Large intestine (tissue), 3 donors: ENCODE measurements around the gene C1QL2. TPM values are rescaled to one million over a fixed set of nuclear protein-coding genes. Genes with fewer than 3 reads are reported as not detected.

ENCODE experiments used
- DNase-seq, 2 donors: peaks; one replicate each; pipeline versions ENCODE4 v3.0.0 to v3.0.0-alpha.2; 2013
- H3K27ac ChIP-seq: one replicate; pipeline ENCODE4 v1.5.1; 2013; ENCODE audit warnings: low read length
- H3K27me3 ChIP-seq: 2 replicates; pipeline ENCODE4 v1.6.1; 2013; ENCODE audit warnings: low read length; ENCODE audit not compliant: control insufficient read depth, insufficient read depth
- H3K36me3 ChIP-seq: 2 replicates; pipeline ENCODE4 v1.6.1; 2013; ENCODE audit warnings: low read length; ENCODE audit not compliant: control insufficient read depth, insufficient read depth
- H3K4me1 ChIP-seq: one replicate; pipeline ENCODE4 v1.6.1; 2013; ENCODE audit warnings: low read length; ENCODE audit not compliant: control insufficient read depth, insufficient read depth
- H3K4me3 ChIP-seq: one replicate; pipeline ENCODE4 v1.5.1; 2013; ENCODE audit warnings: low read length
- H3K9me3 ChIP-seq: one replicate; pipeline ENCODE4 v1.6.1; 2013; ENCODE audit warnings: mild to moderate bottlenecking, low read depth, low read length, moderate library complexity; ENCODE audit not compliant: control insufficient read depth
- whole genome bisulfite sequencing: methylation state at CpG from one replicate; pipeline ENCODE4 v1.1.5; 2013; ENCODE audit warnings: low lambda C conversion rate; ENCODE audit not compliant: insufficient coverage; 5-methylcytosine and 5-hydroxymethylcytosine counted together
- polyA plus RNA-seq: library from polyadenylated mRNA; unstranded; fragments of 120-200 nt; gene quantifications from one replicate; pipeline ENCODE4 v1.2.1, GENCODE V29; 2013

C1QL2 gene
- polyA plus RNA-seq, 1 donor, result 0.18 TPM

DNA sequence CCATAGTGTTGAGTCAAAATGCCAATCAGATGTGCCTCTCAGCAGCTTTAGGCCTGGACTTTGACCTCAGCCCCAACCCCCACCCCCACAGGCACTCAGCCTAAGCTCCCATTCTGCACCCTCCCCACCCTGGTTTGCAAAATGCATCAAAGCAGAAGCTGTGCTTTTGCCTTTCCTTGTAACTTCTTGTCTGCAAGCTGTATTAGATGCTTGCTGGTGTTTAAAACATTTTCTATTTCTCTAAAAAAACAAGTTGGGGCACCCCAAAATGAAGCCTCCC lies 38.5 kb upstream of the C1QL2 start:
- Histone ChIP-seq H3K4me3 (no peak overlapping the region), H3K9me3 (no peaks in the 10 kb centered on the region), H3K36me3 (no peaks in the 10 kb centered on the region), H3K27ac (no peak overlapping the region), H3K4me1 (no peaks in the 10 kb centered on the region), H3K27me3 (peaks cover 20% of the 10 kb centered on the region)
- no peak for DNase-seq

GRCh38 chr2:119196301-119197125 lies 38.0 kb upstream of the C1QL2 start:
- no peak overlapping the region for H3K4me3 ChIP-seq
- no peaks in the 10 kb centered on the region for H3K4me1 ChIP-seq
- no peak overlapping the region for H3K27ac ChIP-seq
- peaks cover 20% of the 10 kb centered on the region for H3K27me3 ChIP-seq
- 60% methylated on average over 1 of the region's 7 CpGs for WGBS
- no peaks in the 10 kb centered on the region for H3K9me3 ChIP-seq
- H3K36me3 ChIP-seq, result no peaks in the 10 kb centered on the region
- DNase-seq, result no peak

- Histone ChIP-seq H3K27ac (no peak overlapping the region), H3K4me1 (no peaks in the 10 kb centered on the region), H3K9me3 (no peaks in the 10 kb centered on the region), H3K4me3 (no peak overlapping the region), H3K27me3 (peaks cover 20% of the 10 kb centered on the region), H3K36me3 (no peaks in the 10 kb centered on the region)
- WGBS, result no CpG with 5 or more reads among the region's 2 CpGs
- DNase-seq, result no peak
Measured at GRCh38 chr2:119195887-119196286, 37.3 kb upstream of the C1QL2 start.

GRCh38 chr2:119195001-119195400 lies 36.5 kb upstream of the C1QL2 start:
- H3K4me1 ChIP-seq, result no peaks in the 10 kb centered on the region
- peaks cover 20% of the 10 kb centered on the region for H3K27me3 ChIP-seq
- H3K4me3 ChIP-seq, result no peak overlapping the region
- H3K27ac ChIP-seq, result no peak overlapping the region
- DNase-seq, result no peak
- H3K36me3 ChIP-seq, result no peaks in the 10 kb centered on the region
- no CpG with 5 or more reads among the region's 5 CpGs for WGBS
- no peaks in the 10 kb centered on the region for H3K9me3 ChIP-seq

GRCh38 chr2:119192893-119193292 lies 34.3 kb upstream of the C1QL2 start:
- Histone ChIP-seq H3K4me1 (no peaks in the 10 kb centered on the region), H3K9me3 (no peaks in the 10 kb centered on the region)
- WGBS, result no CpG with 5 or more reads among the region's 6 CpGs

GRCh38 chr2:119190321-119191111 lies 32.0 kb upstream of the C1QL2 start:
- Histone ChIP-seq H3K36me3 (no peaks in the 10 kb centered on the region), H3K27ac (no peak overlapping the region), H3K9me3 (no peaks in the 10 kb centered on the region), H3K4me1 (no peaks in the 10 kb centered on the region), H3K4me3 (no peak overlapping the region), H3K27me3 (peaks cover 7% of the 10 kb centered on the region)
- WGBS, result 80% methylated on average over 1 of the region's 8 CpGs
- DNase-seq, result no peak

More at GRCh38 chr2:119192893-119193292, 34.3 kb upstream of the C1QL2 start:
- H3K4me3 ChIP-seq, result no peak overlapping the region
- H3K27me3 ChIP-seq, result peaks cover 13% of the 10 kb centered on the region
- no peaks in the 10 kb centered on the region for H3K36me3 ChIP-seq
- no peak overlapping the region for H3K27ac ChIP-seq
- no peak for DNase-seq

GRCh38 chr2:119184512-119184911 lies 26.0 kb upstream of the C1QL2 start:
- Histone ChIP-seq H3K4me3 (no peak overlapping the region), H3K27ac (no peak overlapping the region), H3K36me3 (no peaks in the 10 kb centered on the region), H3K4me1 (no peaks in the 10 kb centered on the region), H3K27me3 (peaks cover 4% of the 10 kb centered on the region), H3K9me3 (no peaks in the 10 kb centered on the region)
- DNase-seq, result no peak
- WGBS, result 100% methylated on average over 4 of the region's 7 CpGs

DNA sequence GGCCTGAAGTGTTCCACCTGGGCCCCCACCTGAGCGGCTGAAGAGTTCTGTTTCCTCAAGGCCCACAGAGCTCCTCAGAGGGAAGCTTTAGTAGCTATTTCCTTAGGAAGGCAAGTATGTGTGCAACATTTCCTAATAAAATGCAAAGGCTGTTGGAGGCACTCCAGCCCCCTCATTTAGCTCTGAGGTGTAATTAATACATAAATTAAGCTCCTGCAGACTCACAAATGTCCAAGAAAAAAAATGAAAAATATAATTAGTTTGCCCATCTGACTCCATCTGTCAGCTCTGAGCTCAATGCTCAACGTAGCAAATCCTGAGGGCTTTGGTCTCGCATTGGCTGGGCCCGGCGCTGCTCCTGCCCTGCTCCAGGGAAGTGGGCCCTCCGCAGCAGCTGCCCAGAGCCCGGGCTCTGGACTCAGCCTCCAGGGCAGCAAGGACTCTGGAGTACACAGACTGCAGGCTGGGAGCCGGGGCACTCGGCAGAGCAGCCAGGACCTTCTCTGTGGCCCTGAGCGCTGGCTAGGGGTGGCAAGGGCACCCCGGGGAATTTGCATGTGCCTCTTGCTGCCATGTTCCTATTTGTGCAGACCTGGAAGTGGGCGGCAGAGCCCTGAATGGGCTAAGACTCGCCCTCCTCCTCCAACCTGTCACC lies 23.4 kb upstream of the C1QL2 start:
- DNase-seq, result no peak
- Histone ChIP-seq H3K4me1 (no peaks in the 10 kb centered on the region), H3K27me3 (no peaks in the 10 kb centered on the region), H3K27ac (no peak overlapping the region), H3K9me3 (no peaks in the 10 kb centered on the region), H3K36me3 (no peaks in the 10 kb centered on the region), H3K4me3 (no peak overlapping the region)
- no CpG with 5 or more reads among the region's 13 CpGs for WGBS

GRCh38 chr2:119181391-119181790 lies 22.8 kb upstream of the C1QL2 start:
- DNase-seq, result no peak
- no peak overlapping the region for H3K27ac ChIP-seq
- H3K36me3 ChIP-seq, result no peaks in the 10 kb centered on the region
- H3K4me1 ChIP-seq, result no peaks in the 10 kb centered on the region
- no peaks in the 10 kb centered on the region for H3K27me3 ChIP-seq
- WGBS, result no CpG with 5 or more reads among the region's 10 CpGs
- no peaks in the 10 kb centered on the region for H3K9me3 ChIP-seq
- no peak overlapping the region for H3K4me3 ChIP-seq

DNA sequence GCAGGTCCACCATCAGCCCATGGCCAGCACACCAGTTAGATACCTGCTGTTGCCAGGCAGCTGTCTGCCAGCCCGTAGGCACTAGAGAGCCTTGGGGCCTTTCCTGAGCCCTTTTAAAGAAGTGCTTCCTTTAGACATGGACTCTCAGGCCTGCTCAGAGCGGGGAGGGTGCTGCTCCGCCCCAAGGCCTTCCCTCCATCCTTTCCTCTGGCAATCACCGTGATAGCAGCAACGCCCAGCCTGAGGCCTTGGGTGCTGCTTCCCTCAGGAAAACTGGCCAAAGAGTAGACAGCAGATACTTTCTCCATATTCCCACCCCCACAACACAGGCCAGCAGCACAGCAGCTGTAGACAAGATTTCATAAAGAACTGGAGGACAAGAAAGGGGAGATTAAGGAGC lies 22.3 kb upstream of the C1QL2 start:
- H3K9me3 ChIP-seq, result no peaks in the 10 kb centered on the region
- H3K4me3 ChIP-seq, result no peak overlapping the region
- no peaks in the 10 kb centered on the region for H3K27me3 ChIP-seq
- no peak for DNase-seq
- no peaks in the 10 kb centered on the region for H3K4me1 ChIP-seq
- no peak overlapping the region for H3K27ac ChIP-seq
- no peaks in the 10 kb centered on the region for H3K36me3 ChIP-seq
- no CpG with 5 or more reads among the region's 5 CpGs for WGBS
